Panc1 (cell line): Measurements from ENCODE around the gene FADS2. TPM values are rescaled to one million over a fixed set of nuclear protein-coding genes. Genes with fewer than 3 reads are reported as not detected.
A peak's percentile ranks its signal among the peaks of the same experiment; 100 is the strongest.

Experiments used
- ATAC-seq: fragments of 200-7000 bp; cut with Tn5 transposase; 2 replicates; pipeline ENCODE4 v1.9.1; 2020; ENCODE audit warnings: mild to moderate bottlenecking, moderate library complexity
- BruUV-seq: library from RNA; stranded (reverse); fragments of 400-500 nt; replicated peaks from 2 replicates; lab custom pipeline; 2021; lab: Mats Ljungman, UMichigan
- CTCF ChIA-PET: fragments of 300-600 bp; sonication (Branson Sonifier 250); formaldehyde crosslinking; loops from one replicate; lab custom pipeline; 2022; ENCODE audit warnings: antibody characterized with exemption; lab: Charles Lee
- POLR2A ChIA-PET: fragments of 300-600 bp; sonication (Branson Sonifier 250); formaldehyde crosslinking; loops from one replicate; lab custom pipeline; 2022; ENCODE audit warnings: antibody characterized with exemption; lab: Charles Lee
- DNase-seq: peaks from one replicate; pipeline ENCODE4 v3.0.0-alpha.2; 2010; ENCODE audit warnings: low read depth, low spot score
- H3K27ac ChIP-seq: 2 replicates; pipeline ENCODE4 v1.5.1; 2011; ENCODE audit warnings: mild to moderate bottlenecking, low read length, inconsistent platforms
- H3K27me3 ChIP-seq: fragments of 200-500 bp; sonication (Bioruptor generic); 2 replicates; pipeline ENCODE4 v1.6.0; 2014; ENCODE audit warnings: low read length, inconsistent platforms; ENCODE audit not compliant: control insufficient read depth, insufficient read depth
- H3K36me3 ChIP-seq: fragments of 200-500 bp; sonication (Bioruptor generic); 2 replicates; pipeline ENCODE4 v1.5.1; 2014; ENCODE audit warnings: inconsistent platforms, mild to moderate bottlenecking, low read length, moderate library complexity; ENCODE audit not compliant: control insufficient read depth, insufficient read depth
- H3K4me1 ChIP-seq: 2 replicates; pipeline ENCODE4 v1.5.1; 2011; ENCODE audit warnings: inconsistent platforms, mild to moderate bottlenecking, low read length, moderate library complexity; ENCODE audit not compliant: control insufficient read depth, insufficient read depth
- H3K4me3 ChIP-seq, 2 experiments: 2 replicates each; pipeline ENCODE4 v1.5.1; 2011 to 2012; ENCODE audit warnings: low read depth in 2 of 2, low read length in 2 of 2, mild to moderate bottlenecking in 2 of 2, inconsistent platforms in 1 of 2, moderate library complexity in 1 of 2
- H3K9me3 ChIP-seq: fragments of 200-500 bp; sonication (Bioruptor generic); 2 replicates; pipeline ENCODE4 v1.5.1; 2014; ENCODE audit warnings: low read depth, mild to moderate bottlenecking, inconsistent platforms, low read length, moderate library complexity; ENCODE audit not compliant: control insufficient read depth, insufficient read depth
- POLR2AphosphoS5 ChIP-seq: IDR thresholded peaks from 2 replicates; pipeline ENCODE4 v1.6.1; 2012; ENCODE audit warnings: mild to moderate bottlenecking, low read depth, low read length, moderate library complexity
- SIN3A ChIP-seq: IDR thresholded peaks from 2 replicates; pipeline ENCODE4 v1.6.1; 2012; ENCODE audit warnings: low read depth, mild to moderate bottlenecking, low read length, moderate library complexity, borderline replicate concordance; ENCODE audit not compliant: insufficient read depth
- TCF7L2 ChIP-seq: IDR thresholded peaks from 2 replicates; pipeline ENCODE4 v1.6.1; 2011; ENCODE audit warnings: mild to moderate bottlenecking, low read depth, low read length, inconsistent platforms
- in situ Hi-C: cut with HindIII; loops from 2 replicates; pipeline ENCODE4 v1.10.0; 2016; ENCODE audit warnings: low sequenced_read_pairs, low pct_unique_long_range_greater_than_20kb
- intact Hi-C: fragments of 100-400 bp; cut with micrococcal nuclease; formaldehyde crosslinking; loops from one replicate; pipeline ENCODE4 v1.10.0; 2022; ENCODE audit not compliant: unreplicated experiment
- total RNA-seq: library from RNA; stranded (reverse); gene quantifications from one replicate; pipeline ENCODE4 v1.2.1, GENCODE V29; 2021; ENCODE audit not compliant: unreplicated experiment
- TF ChIP-seq, protein P1 (sequence below): fragments of 450-650 bp; IDR thresholded peaks from 2 replicates; pipeline ENCODE4 v1.5.1; 2017; ENCODE audit warnings: mild to moderate bottlenecking
- TF ChIP-seq, protein P2 (sequence below), 2 experiments: IDR thresholded peaks; 2 replicates each; pipeline ENCODE4 v1.6.1; 2011 to 2012; ENCODE audit warnings: low read depth in 2 of 2, control low read depth in 1 of 2, low read length in 1 of 2, mild to moderate bottlenecking in 1 of 2, moderate library complexity in 1 of 2; ENCODE audit not compliant: insufficient read depth in 1 of 2

Gene FADS2
- total RNA-seq, 1 experiment from 2014 or later, result 679 TPM

DNA sequence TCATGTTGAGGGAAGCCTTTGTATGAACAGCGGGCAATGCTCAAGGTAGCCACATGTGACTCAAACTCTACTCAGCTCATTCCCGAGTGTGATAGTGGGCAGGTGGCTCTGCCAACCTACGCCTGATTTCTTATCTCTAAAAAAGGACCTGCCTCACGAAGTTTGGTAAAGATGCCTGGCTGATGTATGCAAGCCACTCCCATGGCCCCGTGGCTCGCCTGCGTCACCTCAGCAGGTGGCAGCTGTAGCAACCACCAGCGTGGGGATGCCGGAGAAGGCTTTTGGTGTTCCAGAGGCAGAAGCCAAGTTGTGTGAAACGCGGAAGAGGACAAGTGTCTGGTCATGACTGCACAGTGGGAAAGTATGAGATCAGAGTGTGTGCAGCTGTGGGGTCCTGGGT lies 5.4 kb downstream of the FADS2 start:
- ATAC-seq, result no peak
- TF ChIP-seq, protein P1, sequence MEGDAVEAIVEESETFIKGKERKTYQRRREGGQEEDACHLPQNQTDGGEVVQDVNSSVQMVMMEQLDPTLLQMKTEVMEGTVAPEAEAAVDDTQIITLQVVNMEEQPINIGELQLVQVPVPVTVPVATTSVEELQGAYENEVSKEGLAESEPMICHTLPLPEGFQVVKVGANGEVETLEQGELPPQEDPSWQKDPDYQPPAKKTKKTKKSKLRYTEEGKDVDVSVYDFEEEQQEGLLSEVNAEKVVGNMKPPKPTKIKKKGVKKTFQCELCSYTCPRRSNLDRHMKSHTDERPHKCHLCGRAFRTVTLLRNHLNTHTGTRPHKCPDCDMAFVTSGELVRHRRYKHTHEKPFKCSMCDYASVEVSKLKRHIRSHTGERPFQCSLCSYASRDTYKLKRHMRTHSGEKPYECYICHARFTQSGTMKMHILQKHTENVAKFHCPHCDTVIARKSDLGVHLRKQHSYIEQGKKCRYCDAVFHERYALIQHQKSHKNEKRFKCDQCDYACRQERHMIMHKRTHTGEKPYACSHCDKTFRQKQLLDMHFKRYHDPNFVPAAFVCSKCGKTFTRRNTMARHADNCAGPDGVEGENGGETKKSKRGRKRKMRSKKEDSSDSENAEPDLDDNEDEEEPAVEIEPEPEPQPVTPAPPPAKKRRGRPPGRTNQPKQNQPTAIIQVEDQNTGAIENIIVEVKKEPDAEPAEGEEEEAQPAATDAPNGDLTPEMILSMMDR, result no peak
- TF ChIP-seq SIN3A, result no peak
- no peak for TF ChIP-seq TCF7L2
- TF ChIP-seq, protein P2, sequence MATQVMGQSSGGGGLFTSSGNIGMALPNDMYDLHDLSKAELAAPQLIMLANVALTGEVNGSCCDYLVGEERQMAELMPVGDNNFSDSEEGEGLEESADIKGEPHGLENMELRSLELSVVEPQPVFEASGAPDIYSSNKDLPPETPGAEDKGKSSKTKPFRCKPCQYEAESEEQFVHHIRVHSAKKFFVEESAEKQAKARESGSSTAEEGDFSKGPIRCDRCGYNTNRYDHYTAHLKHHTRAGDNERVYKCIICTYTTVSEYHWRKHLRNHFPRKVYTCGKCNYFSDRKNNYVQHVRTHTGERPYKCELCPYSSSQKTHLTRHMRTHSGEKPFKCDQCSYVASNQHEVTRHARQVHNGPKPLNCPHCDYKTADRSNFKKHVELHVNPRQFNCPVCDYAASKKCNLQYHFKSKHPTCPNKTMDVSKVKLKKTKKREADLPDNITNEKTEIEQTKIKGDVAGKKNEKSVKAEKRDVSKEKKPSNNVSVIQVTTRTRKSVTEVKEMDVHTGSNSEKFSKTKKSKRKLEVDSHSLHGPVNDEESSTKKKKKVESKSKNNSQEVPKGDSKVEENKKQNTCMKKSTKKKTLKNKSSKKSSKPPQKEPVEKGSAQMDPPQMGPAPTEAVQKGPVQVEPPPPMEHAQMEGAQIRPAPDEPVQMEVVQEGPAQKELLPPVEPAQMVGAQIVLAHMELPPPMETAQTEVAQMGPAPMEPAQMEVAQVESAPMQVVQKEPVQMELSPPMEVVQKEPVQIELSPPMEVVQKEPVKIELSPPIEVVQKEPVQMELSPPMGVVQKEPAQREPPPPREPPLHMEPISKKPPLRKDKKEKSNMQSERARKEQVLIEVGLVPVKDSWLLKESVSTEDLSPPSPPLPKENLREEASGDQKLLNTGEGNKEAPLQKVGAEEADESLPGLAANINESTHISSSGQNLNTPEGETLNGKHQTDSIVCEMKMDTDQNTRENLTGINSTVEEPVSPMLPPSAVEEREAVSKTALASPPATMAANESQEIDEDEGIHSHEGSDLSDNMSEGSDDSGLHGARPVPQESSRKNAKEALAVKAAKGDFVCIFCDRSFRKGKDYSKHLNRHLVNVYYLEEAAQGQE (IDR thresholded peaks at IDR 0.05; ENCODE audit: insufficient read depth in 1 of 2, low read depth in 2 of 2, low read length in 1 of 2), result no peak
- no peak for TF ChIP-seq POLR2AphosphoS5
- intact Hi-C loops, result no loop called here
- DNase-seq, result no peak
- no TSS peak for BruUV-seq
- no peaks in the 10 kb centered on the region for H3K36me3 ChIP-seq
- no peak overlapping the region for H3K4me3 ChIP-seq
- no peaks in the 10 kb centered on the region for H3K27me3 ChIP-seq
- H3K9me3 ChIP-seq, result no peaks in the 10 kb centered on the region
- ChIA-PET POLR2A (no interaction called here), CTCF (no interaction called here)
- peaks cover 55% of the 10 kb centered on the region for H3K4me1 ChIP-seq
- H3K27ac ChIP-seq, result no peak overlapping the region
- in situ Hi-C loops, result no loop called here

- DNase-seq (no peak), ATAC-seq (peak; percentile 24; the same call in 1 of the 2 replicates)
- Histone ChIP-seq H3K27me3 (no peaks in the 10 kb centered on the region), H3K27ac (peak overlapping the region; percentile 62), H3K4me3 (0 out of 4 replicates have a peak overlapping the region, but pooled peaks of 1 of the 2 experiments have one; percentile 3), H3K36me3 (no peaks in the 10 kb centered on the region), H3K4me1 (peaks cover 55% of the 10 kb centered on the region), H3K9me3 (no peaks in the 10 kb centered on the region)
- CTCF ChIA-PET, result no interaction called here
- in situ Hi-C loops (no loop called here), intact Hi-C loops (no loop called here)
- POLR2A ChIA-PET, result no interaction called here
- no TSS peak for BruUV-seq
- TF ChIP-seq POLR2AphosphoS5, result no peak
Measured at GRCh38 chr11:61833926-61834277, 5.8 kb downstream of the FADS2 start.

DNA sequence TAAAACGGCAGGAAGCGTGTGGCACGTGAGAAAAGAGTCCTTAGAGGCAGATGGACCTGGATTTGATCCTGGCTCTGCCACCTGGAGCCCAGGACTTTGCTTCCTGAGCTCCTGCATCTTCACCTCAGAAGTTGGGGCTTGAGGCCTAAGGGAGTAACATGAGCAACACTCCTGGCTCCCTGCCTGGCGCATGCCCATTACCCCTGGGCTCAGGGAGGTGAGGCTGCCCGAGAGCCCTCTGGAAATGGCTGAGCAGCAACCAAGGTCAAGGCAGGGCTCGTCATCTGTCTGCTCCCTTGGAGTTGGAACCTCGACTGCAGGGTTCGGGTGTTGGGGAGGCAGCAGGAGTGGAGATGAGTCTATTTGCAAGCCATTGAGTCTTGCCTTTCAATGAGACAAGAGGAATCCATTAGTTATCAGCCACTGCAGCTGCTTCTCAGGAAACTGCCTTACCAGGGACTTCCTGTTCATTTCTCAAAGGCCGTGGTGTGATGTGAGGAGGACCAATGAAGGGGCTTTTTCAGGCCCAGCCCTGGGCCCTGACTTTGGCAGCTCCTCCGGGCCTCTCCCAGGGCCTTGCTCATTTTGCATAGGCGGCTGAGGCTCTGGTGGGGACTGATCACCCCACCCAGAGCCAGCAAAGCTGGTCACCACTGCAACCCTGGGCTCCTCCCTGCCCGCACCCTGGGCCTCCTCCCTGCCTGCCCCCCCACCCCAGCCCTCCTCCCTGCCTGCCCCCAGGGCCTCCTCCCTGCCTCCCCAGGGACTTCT lies 6.4 kb downstream of the FADS2 start:
- no TSS peak for BruUV-seq
- Histone ChIP-seq H3K36me3 (no peaks in the 10 kb centered on the region), H3K4me3 (no peak overlapping the region), H3K4me1 (peaks cover 55% of the 10 kb centered on the region), H3K27me3 (no peaks in the 10 kb centered on the region), H3K27ac (peak overlapping the region; percentile 62), H3K9me3 (no peaks in the 10 kb centered on the region)
- ChIA-PET CTCF (no interaction called here), POLR2A (interaction anchor here (1.4 kb wide), 1 partner anchor 19 kb away, joined by 3 read pairs; no protein-coding TSS in a partner anchor)
- ATAC-seq (peak; percentile 70), DNase-seq (no peak)
- TF ChIP-seq TCF7L2 (no peak), SIN3A (no peak), POLR2AphosphoS5 (no peak)
- TF ChIP-seq, protein P2 (IDR thresholded peaks at IDR 0.05; ENCODE audit: insufficient read depth in 1 of 2, low read depth in 2 of 2, low read length in 1 of 2), result no peak
- TF ChIP-seq, protein P1, result no peak
- intact Hi-C loops, result no loop called here
- in situ Hi-C loops, result no loop called here
